Body of pancreas (tissue), 4 donors: Measurements from ENCODE around the gene MIA. TPM values are rescaled to one million over a fixed set of nuclear protein-coding genes. Genes with fewer than 3 reads are reported as not detected.

ENCODE experiments used
- ATAC-seq: fragments of 150-250 bp; one replicate; pipeline ENCODE4 v1.9.1; 2016
- DNase-seq, 4 donors: peaks; one replicate each; pipeline ENCODE4 v3.0.0-alpha.2; 2019
- H3K27ac ChIP-seq, 4 donors: fragments of 200-600 bp; sonication (generic); 1 replicate in 3 of 4; 2 replicates in 1 of 4; pipeline versions ENCODE4 v1.5.1 to v1.6.1; 2016 to 2019; ENCODE audit warnings: mild to moderate bottlenecking in 1 of 4, mixed read lengths in 1 of 4, moderate library complexity in 1 of 4
- H3K27me3 ChIP-seq, 2 donors: fragments of 200-600 bp; sonication (generic); one replicate each; pipeline ENCODE4 v1.6.0; 2016; ENCODE audit warnings: mild to moderate bottlenecking in 1 of 2
- H3K36me3 ChIP-seq, 2 donors: fragments of 200-600 bp; sonication (generic); replicated peaks in 1 of 2; 2 replicates each; pipeline ENCODE4 v1.5.1; 2016; ENCODE audit warnings: low read depth in 2 of 2; ENCODE audit not compliant: insufficient read depth in 1 of 2
- H3K4me1 ChIP-seq: fragments of 200-600 bp; sonication (generic); one replicate; pipeline ENCODE4 v1.6.0; 2016
- H3K4me3 ChIP-seq, 2 donors: fragments of 200-600 bp; sonication (generic); 1 replicate in 1 of 2; 2 replicates in 1 of 2; pipeline ENCODE4 v1.5.1; 2016 to 2019
- H3K9me3 ChIP-seq, 3 donors: fragments of 200-600 bp; sonication (generic); 1 replicate in 2 of 3; 2 replicates in 1 of 3; pipeline ENCODE4 v1.5.1; 2016
- POLR2A ChIP-seq, 3 donors: fragments of 450-650 bp; IDR thresholded peaks; one replicate each; pipeline ENCODE4 v1.6.1; 2016; ENCODE audit warnings: antibody characterized with exemption in 3 of 3, mild to moderate bottlenecking in 2 of 3
- WGBS, 2 donors: methylation state at CpG; one replicate each; pipeline ENCODE4 v1.1.5; 2017; 5-methylcytosine and 5-hydroxymethylcytosine counted together
- intact Hi-C: fragments of 100-400 bp; cut with DNase I; formaldehyde crosslinking; loops from one replicate; pipeline ENCODE4 v1.15.1; 2023
- total RNA-seq, 2 donors: library from RNA; depleted of rRNA; stranded (reverse); fragments of >200 nt; gene quantifications; one replicate each; pipeline ENCODE4 v1.1.0, GENCODE V29; 2016
- TF ChIP-seq, protein P1 (sequence below), 7 experiments: fragments of 450-650 bp in 4 of 7; fragments of 200-600 bp in 3 of 7; sonication (generic) in 3 of 7; IDR thresholded peaks; one replicate each; pipeline ENCODE4 v1.5.1; 2016 to 2019; ENCODE audit warnings: antibody characterized with exemption in 7 of 7

Gene MIA
- total RNA-seq, 2 donors from 2014 or later = 5.9 TPM; not detected in 1

DNA sequence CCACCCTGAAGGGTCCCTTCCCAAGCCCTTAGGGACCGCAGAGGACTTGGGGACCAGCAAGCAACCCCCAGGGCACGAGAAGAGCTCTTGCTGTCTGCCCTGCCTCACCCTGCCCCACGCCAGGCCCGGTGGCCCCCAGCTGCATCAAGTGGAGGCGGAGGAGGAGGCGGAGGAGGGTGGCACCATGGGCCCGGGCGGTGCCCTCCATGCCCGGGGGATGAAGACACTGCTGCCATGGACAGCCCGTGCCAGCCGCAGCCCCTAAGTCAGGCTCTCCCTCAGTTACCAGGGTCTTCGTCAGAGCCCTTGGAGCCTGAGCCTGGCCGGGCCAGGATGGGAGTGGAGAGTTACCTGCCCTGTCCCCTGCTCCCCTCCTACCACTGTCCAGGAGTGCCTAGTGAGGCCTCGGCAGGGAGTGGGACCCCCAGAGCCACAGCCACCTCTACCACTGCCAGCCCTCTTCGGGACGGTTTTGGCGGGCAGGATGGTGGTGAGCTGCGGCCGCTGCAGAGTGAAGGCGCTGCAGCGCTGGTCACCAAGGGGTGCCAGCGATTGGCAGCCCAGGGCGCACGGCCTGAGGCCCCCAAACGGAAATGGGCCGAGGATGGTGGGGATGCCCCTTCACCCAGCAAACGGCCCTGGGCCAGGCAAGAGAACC, 25.1 kb downstream of the MIA start:
- WGBS, 2 donors = 71 to 73% methylated on average over 13 to 24 of the region's 27 CpGs
- no peaks in the 10 kb centered on the region for H3K36me3 ChIP-seq
- DNase-seq (no peak), ATAC-seq (no peak)
- intact Hi-C loops = no loop called here
- H3K4me1 ChIP-seq = peaks cover 64% of the 10 kb centered on the region
- TF ChIP-seq POLR2A (IDR thresholded peaks at IDR 0.05) = no peak
- TF ChIP-seq, protein P1, sequence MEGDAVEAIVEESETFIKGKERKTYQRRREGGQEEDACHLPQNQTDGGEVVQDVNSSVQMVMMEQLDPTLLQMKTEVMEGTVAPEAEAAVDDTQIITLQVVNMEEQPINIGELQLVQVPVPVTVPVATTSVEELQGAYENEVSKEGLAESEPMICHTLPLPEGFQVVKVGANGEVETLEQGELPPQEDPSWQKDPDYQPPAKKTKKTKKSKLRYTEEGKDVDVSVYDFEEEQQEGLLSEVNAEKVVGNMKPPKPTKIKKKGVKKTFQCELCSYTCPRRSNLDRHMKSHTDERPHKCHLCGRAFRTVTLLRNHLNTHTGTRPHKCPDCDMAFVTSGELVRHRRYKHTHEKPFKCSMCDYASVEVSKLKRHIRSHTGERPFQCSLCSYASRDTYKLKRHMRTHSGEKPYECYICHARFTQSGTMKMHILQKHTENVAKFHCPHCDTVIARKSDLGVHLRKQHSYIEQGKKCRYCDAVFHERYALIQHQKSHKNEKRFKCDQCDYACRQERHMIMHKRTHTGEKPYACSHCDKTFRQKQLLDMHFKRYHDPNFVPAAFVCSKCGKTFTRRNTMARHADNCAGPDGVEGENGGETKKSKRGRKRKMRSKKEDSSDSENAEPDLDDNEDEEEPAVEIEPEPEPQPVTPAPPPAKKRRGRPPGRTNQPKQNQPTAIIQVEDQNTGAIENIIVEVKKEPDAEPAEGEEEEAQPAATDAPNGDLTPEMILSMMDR (IDR thresholded peaks at IDR 0.05) = no peak
- no peaks in the 10 kb centered on the region for H3K9me3 ChIP-seq
- H3K4me3 ChIP-seq = no peak overlapping the region
- H3K27ac ChIP-seq = peak overlapping the region in 3 of 4 donors; percentile 86 to 96 (median 94)
- H3K27me3 ChIP-seq = no peaks in the 10 kb centered on the region

DNA sequence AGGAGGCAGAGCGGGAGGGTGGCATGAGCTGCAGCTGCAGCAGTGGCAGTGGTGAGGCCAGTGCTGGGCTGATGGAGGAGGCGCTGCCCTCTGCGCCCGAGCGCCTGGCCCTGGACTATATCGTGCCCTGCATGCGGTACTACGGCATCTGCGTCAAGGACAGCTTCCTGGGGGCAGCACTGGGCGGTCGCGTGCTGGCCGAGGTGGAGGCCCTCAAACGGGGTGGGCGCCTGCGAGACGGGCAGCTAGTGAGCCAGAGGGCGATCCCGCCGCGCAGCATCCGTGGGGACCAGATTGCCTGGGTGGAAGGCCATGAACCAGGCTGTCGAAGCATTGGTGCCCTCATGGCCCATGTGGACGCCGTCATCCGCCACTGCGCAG, 25.7 kb downstream of the MIA start:
- Histone ChIP-seq H3K9me3 (no peaks in the 10 kb centered on the region), H3K27me3 (no peaks in the 10 kb centered on the region), H3K4me3 (no peak overlapping the region), H3K36me3 (no peaks in the 10 kb centered on the region), H3K27ac (no peak overlapping the region), H3K4me1 (peaks cover 69% of the 10 kb centered on the region)
- intact Hi-C loops = no loop called here
- no peak for ATAC-seq
- DNase-seq = peak in 1 of 4 donors; percentile 24
- TF ChIP-seq POLR2A (IDR thresholded peaks at IDR 0.05) = no peak
- TF ChIP-seq, protein P1 (IDR thresholded peaks at IDR 0.05) = no peak
- WGBS, 2 donors = 83 to 100% methylated on average over 1 to 27 of the region's 27 CpGs

DNA sequence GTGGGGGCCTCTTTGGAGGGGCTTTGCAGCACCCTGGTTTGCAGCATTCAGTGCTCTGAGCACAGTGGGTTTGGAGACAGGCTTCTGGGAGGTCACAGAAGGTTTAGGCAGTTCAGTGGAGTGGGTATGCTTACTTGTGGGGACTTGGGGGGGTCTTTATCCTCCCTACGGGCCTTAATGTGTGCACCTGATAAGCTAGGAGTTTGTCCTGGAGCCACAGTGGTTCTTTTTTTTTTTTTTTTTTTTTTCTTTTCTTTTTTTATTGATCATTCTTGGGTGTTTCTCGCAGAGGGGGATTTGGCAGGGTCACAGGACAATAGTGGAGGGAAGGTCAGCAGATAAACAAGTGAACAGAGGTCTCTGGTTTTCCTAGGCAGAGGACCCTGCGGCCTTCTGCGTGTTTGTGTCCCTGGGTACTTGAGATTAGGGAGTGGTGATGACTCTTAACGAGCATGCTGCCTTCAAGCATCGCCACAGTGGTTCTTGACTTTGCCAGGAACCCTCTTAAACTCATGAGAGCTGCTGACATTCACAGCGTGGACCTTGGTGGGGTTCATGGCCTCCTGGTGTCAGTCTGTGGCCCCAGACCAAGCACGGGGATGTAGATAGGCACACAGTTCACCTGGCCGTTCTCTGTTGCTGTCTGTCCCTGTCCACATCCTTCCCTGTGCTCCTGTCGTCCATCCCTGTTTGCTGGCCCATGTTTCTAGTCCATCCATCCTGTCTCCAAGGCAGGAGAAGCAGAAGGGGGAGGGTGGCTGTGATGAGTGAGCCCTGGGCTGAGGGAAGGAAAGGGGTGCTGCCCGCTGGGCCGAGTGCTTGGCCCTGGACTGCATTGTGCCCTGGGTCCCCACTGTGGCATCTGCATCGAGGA, 26.3 kb downstream of the MIA start:
- intact Hi-C loops = no loop called here
- Histone ChIP-seq H3K4me1 (peaks cover 76% of the 10 kb centered on the region), H3K9me3 (no peaks in the 10 kb centered on the region), H3K36me3 (no peaks in the 10 kb centered on the region), H3K4me3 (no peak overlapping the region), H3K27ac (peak overlapping the region in 3 of 4 donors; percentile 3 to 69 (median 67)), H3K27me3 (no peaks in the 10 kb centered on the region)
- TF ChIP-seq, protein P1 (IDR thresholded peaks at IDR 0.05) = no peak
- no peak for TF ChIP-seq POLR2A (IDR thresholded peaks at IDR 0.05)
- WGBS, 2 donors = 41 to 54% methylated on average over 9 to 13 of the region's 13 CpGs
- DNase-seq (no peak), ATAC-seq (no peak)

DNA sequence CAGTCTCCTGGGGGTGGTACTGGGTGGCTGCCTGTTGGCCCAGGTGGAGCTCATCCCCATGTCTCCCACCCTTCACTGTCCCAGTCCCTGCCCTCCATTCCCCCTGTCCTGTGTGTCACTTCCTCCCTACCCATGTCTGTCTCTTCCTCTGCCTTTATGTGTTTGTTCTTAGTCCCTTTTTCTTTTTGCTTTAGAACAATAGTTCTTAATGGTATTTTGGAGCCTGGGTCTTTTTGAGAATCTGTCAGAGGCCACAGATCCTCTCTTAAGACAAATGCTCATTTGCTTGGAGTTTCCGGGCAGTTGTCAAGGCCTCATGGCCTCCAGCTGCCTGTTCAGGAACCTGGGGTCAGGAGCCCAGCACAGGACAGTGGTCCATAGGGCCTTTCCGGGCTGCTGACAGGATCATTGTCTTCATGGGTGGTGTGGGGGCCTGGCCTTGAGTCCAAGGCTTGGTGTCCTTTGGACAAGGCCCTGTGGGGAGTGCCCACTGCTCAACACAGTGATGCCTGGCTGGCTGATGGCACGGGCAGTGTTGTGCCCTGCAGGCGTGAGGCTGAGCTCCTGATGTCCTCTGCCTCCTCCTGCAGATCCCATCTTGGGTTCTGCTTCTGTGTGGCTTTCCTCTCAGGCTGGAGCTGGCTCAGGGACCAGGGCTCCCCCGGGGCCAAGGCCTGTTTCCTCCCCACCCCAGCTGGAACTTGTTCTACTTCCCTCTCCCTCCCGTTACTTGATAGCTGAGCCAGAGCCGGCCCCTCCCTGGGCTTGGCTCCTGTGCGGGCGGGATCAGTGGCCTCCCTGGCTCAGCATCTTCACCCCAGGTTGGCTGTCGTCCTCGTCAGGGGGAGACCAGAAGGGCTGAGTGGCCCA, 27.2 kb downstream of the MIA start:
- 14 to 25% methylated on average over 6 to 10 of the region's 11 CpGs for WGBS, 2 donors
- no peak for ATAC-seq
- Histone ChIP-seq H3K4me3 (no peak overlapping the region), H3K27ac (peak overlapping the region; percentile 61 to 69 (median 68)), H3K4me1 (peaks cover 82% of the 10 kb centered on the region), H3K36me3 (no peaks in the 10 kb centered on the region), H3K27me3 (no peaks in the 10 kb centered on the region), H3K9me3 (no peaks in the 10 kb centered on the region)
- intact Hi-C loops = no loop called here
- peak in 2 of 4 donors; percentile 52 for DNase-seq
- no peak for TF ChIP-seq POLR2A (IDR thresholded peaks at IDR 0.05)
- TF ChIP-seq, protein P1 (IDR thresholded peaks at IDR 0.05) = no peak
